HG02571 (cell line): ENCODE data around the gene STAM.

Experiments used
- ATAC-seq: cut with Tn5 transposase; IDR thresholded peaks from one replicate; pipeline ENCODE4 v1.9.1; 2021; ENCODE audit warnings: mild to moderate bottlenecking, moderate library complexity; ENCODE audit not compliant: unreplicated experiment

Gene STAM

DNA sequence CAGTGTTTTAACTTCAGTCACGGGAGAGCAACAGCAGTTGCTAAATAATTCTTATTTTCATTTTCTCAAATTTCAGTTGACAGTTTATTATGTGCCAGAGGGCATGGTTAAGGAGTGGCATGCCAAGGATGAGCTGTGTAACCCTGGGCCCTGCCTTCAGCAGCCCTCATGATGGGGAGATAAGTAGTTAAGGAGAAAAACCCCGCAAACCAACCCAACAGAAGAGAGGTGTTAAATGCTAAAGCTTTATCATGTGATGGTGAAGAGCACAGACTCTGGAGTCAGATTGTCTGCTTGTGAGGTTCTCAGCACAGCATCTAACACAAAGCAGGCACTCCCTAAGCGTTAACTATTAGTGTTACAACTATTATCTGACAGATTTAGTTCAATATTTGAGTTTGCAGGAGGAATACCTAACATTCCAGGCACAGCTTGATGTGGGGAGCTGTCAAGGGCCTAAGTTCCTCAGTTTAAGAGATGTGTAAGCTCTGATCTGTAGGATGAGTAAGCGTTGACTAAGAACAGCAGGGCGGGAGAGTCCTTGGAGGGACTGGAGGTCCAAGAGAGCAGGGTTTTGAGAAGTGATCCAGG, 29.6 kb downstream of the STAM start:
- ATAC-seq, result no peak

GRCh38 chr10:17674566-17674965, 30.6 kb downstream of the STAM start:
- ATAC-seq, result no peak

GRCh38 chr10:17675638-17676037, 31.7 kb downstream of the STAM start:
- ATAC-seq, result no peak

DNA sequence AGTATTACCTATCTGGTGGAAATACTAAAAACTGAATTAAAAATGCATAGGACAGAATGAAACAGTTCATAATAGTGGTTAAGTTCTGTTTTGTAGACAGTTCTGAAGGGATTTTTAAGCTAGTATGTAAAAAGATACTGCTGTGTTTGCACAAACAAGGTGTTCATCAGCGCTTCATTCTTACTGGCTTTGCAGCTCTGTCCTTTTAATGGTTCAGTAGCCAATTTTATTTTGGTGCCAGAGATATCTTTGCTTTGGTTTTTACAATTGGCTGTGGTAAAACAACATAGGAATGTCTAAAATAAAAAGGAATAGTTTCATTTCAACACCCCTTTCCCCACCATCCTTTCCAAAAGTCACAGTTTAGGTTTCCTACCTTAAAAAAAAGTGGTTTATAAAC, 33.0 kb downstream of the STAM start:
- ATAC-seq, result no peak

DNA sequence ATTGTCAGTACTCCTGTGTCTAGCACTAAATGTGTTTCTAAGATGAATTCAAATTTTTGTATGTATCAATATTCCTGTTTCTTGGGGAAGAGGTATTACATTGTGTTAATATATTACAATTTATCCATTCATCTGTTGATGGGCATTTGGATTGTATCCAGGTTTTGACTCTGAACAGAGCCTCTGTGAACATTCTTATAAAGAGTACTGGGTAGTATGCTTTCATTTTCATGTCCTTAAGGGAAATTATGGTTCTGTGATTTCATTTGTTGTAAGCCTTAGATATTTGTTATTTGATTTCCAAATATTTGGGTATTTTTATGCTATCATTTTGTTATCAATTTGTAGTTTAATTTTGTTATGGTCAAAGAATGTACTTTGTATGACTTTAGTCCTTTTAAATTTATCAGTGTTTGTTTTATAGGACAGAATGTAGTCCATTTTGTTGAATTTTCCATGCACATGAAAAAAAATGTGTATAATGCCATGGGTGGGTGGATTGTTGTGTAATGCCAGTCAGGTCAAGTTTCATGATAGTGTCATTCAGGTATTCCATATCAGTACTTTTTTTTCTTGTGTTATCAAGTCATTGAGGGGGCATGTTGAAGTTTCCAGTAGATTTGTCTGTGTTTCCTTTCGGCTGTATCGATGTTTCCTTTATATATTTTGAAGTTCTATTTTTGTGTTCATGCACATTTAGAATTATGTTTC, 38.4 kb downstream of the STAM start:
- ATAC-seq, result no peak

DNA sequence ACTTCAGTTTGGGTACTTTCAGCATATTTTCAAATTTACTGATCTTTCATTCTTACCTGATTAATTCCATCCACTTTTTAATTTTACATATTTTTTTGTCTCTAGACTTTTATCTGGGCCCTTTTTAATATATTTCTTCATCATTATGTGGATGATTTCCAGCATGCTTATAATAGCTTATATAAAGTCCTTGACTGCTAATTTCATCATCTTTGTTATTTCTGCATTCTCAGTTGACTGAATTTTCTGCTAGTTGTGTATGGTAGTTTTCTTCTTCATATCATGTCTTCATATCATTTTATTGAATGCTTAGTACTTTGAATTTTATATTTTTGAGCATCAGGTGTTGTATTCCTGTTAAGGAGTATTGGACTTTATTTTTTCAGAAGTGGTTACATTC, 39.6 kb downstream of the STAM start:
- ATAC-seq, result no peak

DNA sequence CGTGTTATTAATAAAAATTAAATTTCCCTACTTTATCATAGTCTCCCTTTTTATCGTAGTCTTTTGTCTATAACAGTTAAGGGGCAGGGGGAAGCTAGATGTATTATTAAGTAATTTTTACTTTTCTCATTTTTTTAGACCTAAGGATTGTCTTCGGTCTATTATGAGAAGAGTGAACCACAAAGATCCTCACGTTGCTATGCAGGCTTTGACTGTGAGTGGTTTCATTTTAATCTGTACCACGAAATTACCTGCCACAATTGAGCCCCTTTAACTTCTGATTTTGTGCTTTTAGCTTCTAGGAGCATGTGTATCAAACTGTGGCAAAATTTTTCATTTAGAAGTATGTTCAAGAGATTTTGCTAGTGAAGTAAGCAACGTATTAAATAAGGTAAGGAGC, 40.6 kb downstream of the STAM start:
- ATAC-seq, result peak; percentile 59

- ATAC-seq, result peak; percentile 84
Measured at GRCh38 chr10:17685233-17685840, 41.4 kb downstream of the STAM start.

- no peak for ATAC-seq
Measured at GRCh38 chr10:17687117-17687831, 43.3 kb downstream of the STAM start.

- no peak for ATAC-seq
Measured at GRCh38 chr10:17689137-17689536, 45.2 kb downstream of the STAM start.

GRCh38 chr10:17693009-17693408, 49.1 kb downstream of the STAM start:
- no peak for ATAC-seq

GRCh38 chr10:17698696-17699095, 54.7 kb downstream of the STAM start:
- ATAC-seq, result no peak

DNA sequence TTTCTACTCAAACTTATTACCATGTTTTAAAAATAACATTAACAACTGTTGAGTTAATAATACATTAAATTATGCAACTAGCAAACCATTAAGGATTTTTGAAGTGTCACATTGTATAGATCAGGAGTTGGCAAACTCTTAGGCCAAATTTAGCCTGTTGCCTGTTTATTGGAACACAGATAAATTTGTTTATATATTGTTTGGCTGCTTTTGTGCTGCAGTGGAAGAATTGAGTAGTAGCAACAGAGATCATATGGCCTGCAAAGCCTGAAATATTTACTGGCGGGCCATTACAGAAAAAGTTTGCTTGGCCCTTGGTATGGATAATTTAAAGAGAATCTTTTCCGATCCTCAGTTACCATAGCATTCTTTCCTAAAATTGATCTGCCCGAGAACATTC, 57.4 kb downstream of the STAM start:
- no peak for ATAC-seq

DNA sequence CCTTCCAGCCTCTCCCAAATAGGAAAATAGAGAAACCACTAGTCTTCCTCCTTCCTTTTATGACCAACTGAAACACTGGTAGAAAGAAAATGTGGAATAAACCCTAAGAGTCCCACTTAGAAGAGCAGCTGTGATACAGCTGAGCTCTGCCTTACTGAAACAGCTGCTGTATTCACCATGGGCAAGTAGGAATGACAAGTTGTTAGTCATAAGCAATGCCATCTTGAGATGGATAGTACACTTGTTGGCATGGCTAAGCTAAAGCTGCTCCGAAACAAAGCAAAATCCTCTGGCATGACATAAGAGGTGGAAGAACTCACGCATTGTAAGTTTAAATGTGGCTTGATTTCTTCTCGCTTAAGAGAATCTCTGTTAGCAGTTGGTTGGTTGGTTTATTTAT, 59.8 kb downstream of the STAM start:
- ATAC-seq, result no peak

DNA sequence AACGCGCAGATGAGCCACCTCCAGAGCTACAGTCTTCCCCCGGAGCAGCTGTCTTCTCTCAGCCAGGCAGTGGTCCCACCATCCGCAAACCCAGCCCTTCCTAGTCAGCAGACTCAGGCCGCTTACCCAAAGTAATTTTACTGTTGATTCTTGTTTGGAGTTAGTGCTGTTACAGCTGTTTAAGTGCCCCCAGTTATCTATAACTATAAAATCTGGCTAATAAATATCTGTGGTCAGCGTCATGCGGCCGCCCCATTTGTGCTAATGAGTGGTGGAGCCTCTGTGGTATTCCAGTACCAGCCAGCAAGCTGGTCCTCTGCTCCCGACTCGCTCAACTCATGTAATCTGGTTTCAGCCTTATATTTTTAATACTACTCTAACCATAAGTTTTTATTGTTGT, 64.9 kb downstream of the STAM start:
- ATAC-seq, result no peak

- no peak for ATAC-seq
Measured at GRCh38 chr10:17709492-17709891, 65.5 kb downstream of the STAM start.

DNA sequence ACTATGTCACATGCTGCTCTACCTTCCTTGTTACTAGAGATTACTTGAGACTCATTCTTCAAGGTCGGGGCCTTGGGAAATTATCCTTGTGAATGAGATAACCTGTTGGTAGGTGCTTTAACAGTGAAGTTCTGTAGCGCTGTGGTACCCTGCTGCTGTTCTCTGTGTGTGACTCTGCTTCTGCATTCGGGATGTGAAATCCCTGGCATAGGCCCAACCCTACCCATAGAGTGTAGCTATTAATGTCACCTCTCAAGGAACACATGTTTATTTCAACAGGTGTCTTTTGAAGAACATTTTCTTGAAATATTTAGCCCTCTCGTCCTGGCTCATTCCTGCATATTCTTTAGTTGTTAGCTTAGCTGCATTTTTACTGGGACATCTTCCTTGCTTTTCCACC, 66.2 kb downstream of the STAM start:
- ATAC-seq, result no peak

GRCh38 chr10:17712053-17712452, 68.1 kb downstream of the STAM start:
- ATAC-seq, result no peak

GRCh38 chr10:17712717-17713471, 68.9 kb downstream of the STAM start:
- no peak for ATAC-seq

DNA sequence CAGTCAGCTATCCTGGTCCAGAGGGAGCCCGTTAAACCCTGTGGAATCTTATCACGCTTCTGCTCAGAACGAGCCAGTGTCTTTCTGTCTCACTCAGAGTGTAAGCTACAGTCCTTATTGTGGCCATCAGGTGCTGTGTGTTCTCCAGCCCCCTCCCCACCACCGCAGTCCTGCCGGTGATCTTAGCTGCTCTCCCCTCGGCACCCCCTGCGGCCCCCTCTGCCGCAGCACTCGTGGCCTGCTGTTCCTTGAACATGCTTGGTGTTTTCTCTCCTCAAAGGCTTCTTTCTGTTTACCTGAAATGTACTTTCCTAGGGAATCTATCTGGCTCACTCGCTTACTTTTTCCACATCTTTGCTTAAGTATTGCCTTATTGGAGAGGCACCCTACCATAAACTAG, 69.8 kb downstream of the STAM start:
- ATAC-seq, result no peak

DNA sequence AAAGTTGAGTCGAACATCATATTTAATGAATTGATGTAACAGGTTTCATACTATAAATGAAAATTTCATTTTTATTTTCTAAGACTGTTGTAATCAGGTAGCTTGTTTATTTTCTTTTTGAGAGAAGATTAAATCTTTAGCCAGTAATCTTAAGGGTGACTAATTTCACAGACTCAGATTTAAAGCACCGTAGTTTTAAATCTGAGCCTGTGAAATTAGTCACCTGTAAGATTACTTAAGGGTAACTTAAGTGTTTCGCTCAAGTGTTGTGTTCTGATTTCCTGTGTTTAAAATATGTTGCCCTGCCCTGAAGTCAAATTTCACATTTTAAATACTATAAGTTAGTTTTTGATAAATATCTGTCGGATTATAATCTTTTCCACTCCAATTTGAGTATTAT, 72.2 kb downstream of the STAM start:
- ATAC-seq, result no peak
